Measurements from ENCODE around the gene PRAMEF12.
"Not testable (repeated sequence)": the region's sequence is repeated elsewhere in the genome, so short reads cannot be mapped to it uniquely, and the experiment has no call there.

The PRAMEF12 gene

GRCh38 chr1:12798911-12799310 is 25.4 kb downstream of the PRAMEF12 start:
- TF ChIP-seq, protein P1, sequence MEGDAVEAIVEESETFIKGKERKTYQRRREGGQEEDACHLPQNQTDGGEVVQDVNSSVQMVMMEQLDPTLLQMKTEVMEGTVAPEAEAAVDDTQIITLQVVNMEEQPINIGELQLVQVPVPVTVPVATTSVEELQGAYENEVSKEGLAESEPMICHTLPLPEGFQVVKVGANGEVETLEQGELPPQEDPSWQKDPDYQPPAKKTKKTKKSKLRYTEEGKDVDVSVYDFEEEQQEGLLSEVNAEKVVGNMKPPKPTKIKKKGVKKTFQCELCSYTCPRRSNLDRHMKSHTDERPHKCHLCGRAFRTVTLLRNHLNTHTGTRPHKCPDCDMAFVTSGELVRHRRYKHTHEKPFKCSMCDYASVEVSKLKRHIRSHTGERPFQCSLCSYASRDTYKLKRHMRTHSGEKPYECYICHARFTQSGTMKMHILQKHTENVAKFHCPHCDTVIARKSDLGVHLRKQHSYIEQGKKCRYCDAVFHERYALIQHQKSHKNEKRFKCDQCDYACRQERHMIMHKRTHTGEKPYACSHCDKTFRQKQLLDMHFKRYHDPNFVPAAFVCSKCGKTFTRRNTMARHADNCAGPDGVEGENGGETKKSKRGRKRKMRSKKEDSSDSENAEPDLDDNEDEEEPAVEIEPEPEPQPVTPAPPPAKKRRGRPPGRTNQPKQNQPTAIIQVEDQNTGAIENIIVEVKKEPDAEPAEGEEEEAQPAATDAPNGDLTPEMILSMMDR (IDR thresholded peaks at IDR 0.05; ENCODE audit: control extremely low read depth, extremely low read depth, low read depth, missing control alignments) = no peak
- CTCF ChIA-PET = interaction anchor here (1.0 kb wide), 1 partner anchor 14 kb away, joined by 3 read pairs; no protein-coding TSS in a partner anchor
- no peak for DNase-seq (ENCODE audit: extremely low spot score)
- POLR2A ChIA-PET = no interaction called here

DNA sequence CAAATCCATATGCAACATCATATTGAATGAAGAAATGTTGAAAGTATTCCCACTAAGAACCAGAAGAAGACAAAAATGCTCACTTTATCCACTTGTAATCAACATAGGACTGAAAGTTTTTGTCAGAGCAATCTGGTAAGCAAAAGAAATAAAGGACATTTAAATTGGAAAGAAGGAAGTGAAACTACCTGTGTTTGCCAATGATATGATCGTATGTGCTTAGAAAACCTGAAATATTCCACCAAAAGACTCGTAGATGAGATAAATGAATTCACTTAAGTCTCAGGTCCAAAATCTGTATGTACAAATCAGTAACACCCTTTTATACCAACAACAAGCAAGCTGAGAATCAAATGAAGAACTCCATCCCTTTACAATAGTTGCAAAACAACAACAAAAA is 26.2 kb downstream of the PRAMEF12 start:
- no peak for DNase-seq (ENCODE audit: extremely low spot score)
- ChIA-PET POLR2A (no interaction called here), CTCF (no interaction called here)
- TF ChIP-seq, protein P1 (IDR thresholded peaks at IDR 0.05; ENCODE audit: control extremely low read depth, extremely low read depth, low read depth, missing control alignments) = no peak

GRCh38 chr1:12809933-12810332 is 36.4 kb downstream of the PRAMEF12 start:
- no peak for DNase-seq (ENCODE audit: extremely low spot score)
- POLR2A ChIA-PET = no interaction called here
- TF ChIP-seq, protein P1 (IDR thresholded peaks at IDR 0.05; ENCODE audit: control extremely low read depth, extremely low read depth, low read depth, missing control alignments) = no peak
- CTCF ChIA-PET = no interaction called here

DNA sequence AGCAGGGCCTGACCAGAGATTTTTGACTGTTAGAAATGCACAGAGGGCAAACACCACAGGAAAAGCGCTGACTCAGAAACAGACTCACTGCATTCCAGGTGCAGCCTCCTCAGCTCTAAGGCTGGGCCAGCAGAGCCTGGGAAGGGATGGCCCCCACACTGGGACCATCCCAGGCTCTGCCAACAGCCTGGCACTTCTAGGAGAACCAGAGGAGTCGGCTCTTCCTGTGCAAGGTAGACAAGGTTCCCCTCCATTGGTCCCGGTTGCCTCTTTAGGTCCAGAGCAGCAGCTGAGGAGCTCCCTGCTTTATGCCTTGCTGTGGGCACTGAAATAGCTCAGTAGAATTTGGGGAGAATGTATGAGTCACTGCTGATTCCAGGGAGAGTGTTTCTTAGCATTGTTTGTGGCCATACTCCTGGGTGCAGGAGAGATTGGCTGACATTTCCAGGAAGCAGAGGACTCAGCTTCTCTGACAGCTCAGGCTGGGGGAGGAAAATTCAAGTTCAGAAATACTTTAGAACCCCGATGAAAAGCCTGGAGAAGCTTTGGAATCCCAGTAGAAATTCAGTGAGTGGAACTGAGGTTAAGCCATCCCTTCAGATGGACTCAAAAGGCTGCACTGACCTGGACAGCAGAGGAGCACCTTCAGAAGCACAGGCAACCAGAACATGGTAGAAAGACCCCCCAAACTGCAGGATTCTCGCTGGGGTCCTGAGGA is 37.3 kb downstream of the PRAMEF12 start:
- no peak for DNase-seq (ENCODE audit: extremely low spot score)
- POLR2A ChIA-PET = no interaction called here
- CTCF ChIA-PET = no interaction called here
- TF ChIP-seq, protein P1 (IDR thresholded peaks at IDR 0.05; ENCODE audit: control extremely low read depth, extremely low read depth, low read depth, missing control alignments) = no peak

DNA sequence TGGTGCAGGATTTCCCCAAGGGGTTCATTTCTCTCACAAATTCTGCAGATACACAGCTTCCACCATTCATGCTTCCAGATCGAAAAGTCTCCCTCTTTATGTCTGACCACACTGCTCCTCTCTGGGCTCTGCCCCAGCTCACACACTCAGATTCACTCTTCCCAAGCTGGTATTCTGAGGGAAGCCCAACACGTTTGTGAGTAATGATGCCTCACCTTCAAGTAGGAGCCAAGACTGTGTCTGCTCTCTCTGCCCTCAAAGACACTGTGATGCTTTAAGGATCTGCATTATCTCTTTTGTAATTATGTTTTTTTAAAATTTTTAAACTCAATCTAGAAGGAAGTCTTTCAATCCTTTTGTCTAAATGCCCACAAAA is 37.9 kb downstream of the PRAMEF12 start:
- TF ChIP-seq, protein P1 (IDR thresholded peaks at IDR 0.05; ENCODE audit: control extremely low read depth, extremely low read depth, low read depth, missing control alignments) = no peak
- POLR2A ChIA-PET = interaction anchor here (0.7 kb wide), 1 partner anchor 1820 kb away, joined by 3 read pairs; no protein-coding TSS in a partner anchor
- DNase-seq (ENCODE audit: extremely low spot score) = no peak
- CTCF ChIA-PET = no interaction called here

GRCh38 chr1:12819061-12819460 is 45.5 kb downstream of the PRAMEF12 start:
- POLR2A ChIA-PET; CTCF ChIA-PET; DNase-seq (ENCODE audit: extremely low spot score): not testable (repeated sequence)

Measured in GM10248 (cell line).